H9 (cell line): ENCODE results near the gene ZC3HAV1L. TPM values are rescaled to one million over a fixed set of nuclear protein-coding genes. Genes with fewer than 3 reads are reported as not detected.

ENCODE experiments used
- DNase-seq: peaks from one replicate; pipeline ENCODE4 v3.0.0-alpha.2; 2017
- H2AFZ ChIP-seq: one replicate; pipeline ENCODE4 v1.6.1; 2013; ENCODE audit warnings: mild to moderate bottlenecking, low read length, control low read depth, moderate library complexity
- H2AK5ac ChIP-seq: 2 replicates; pipeline ENCODE4 v1.6.1; 2013; ENCODE audit warnings: low read length, control low read depth, mixed read lengths; ENCODE audit not compliant: insufficient read length
- H2BK120ac ChIP-seq: one replicate; pipeline ENCODE4 v1.6.1; 2013; ENCODE audit warnings: low read depth, mild to moderate bottlenecking, low read length, control low read depth, inconsistent platforms; ENCODE audit not compliant: poor library complexity, severe bottlenecking
- H2BK12ac ChIP-seq: 2 replicates; pipeline ENCODE4 v1.6.1; 2013; ENCODE audit warnings: low read length, control low read depth, mixed read lengths, low read depth; ENCODE audit not compliant: insufficient read length
- H2BK15ac ChIP-seq: 2 replicates; pipeline ENCODE4 v1.6.1; 2013; ENCODE audit warnings: low read depth, low read length, control low read depth
- H2BK20ac ChIP-seq: one replicate; pipeline ENCODE4 v1.6.1; 2013; ENCODE audit warnings: low read depth, mild to moderate bottlenecking, low read length, control low read depth, inconsistent platforms; ENCODE audit not compliant: poor library complexity, severe bottlenecking
- H2BK5ac ChIP-seq: 2 replicates; pipeline ENCODE4 v1.6.1; 2013; ENCODE audit warnings: low read length, control low read depth, mixed read lengths; ENCODE audit not compliant: insufficient read length
- H3K14ac ChIP-seq: 2 replicates; pipeline ENCODE4 v1.6.1; 2013; ENCODE audit warnings: low read length, control low read depth; ENCODE audit not compliant: insufficient read depth
- H3K18ac ChIP-seq: 2 replicates; pipeline ENCODE4 v1.6.1; 2013; ENCODE audit warnings: low read depth, mild to moderate bottlenecking, mixed read lengths, low read length, control low read depth; ENCODE audit not compliant: insufficient read length
- H3K23ac ChIP-seq: 2 replicates; pipeline ENCODE4 v1.6.1; 2013; ENCODE audit warnings: low read length, control low read depth, mixed read lengths, low read depth; ENCODE audit not compliant: insufficient read length
- H3K23me2 ChIP-seq: 2 replicates; pipeline ENCODE4 v1.6.1; 2013; ENCODE audit warnings: low read depth, mild to moderate bottlenecking, mixed read lengths, low read length, control low read depth; ENCODE audit not compliant: insufficient read length, poor library complexity, severe bottlenecking
- H3K27ac ChIP-seq: 2 replicates; pipeline ENCODE4 v1.5.1; 2013; ENCODE audit warnings: low read length, control low read depth, mixed read lengths, low read depth; ENCODE audit not compliant: insufficient read length
- H3K27me3 ChIP-seq: 2 replicates; pipeline ENCODE4 v1.6.1; 2013; ENCODE audit warnings: low read length, control low read depth, inconsistent platforms; ENCODE audit not compliant: insufficient read depth
- H3K4ac ChIP-seq: 2 replicates; pipeline ENCODE4 v1.6.1; 2013; ENCODE audit warnings: low read depth, mild to moderate bottlenecking, control low read depth, inconsistent platforms, low read length, moderate library complexity
- H3K4me1 ChIP-seq: 2 replicates; pipeline ENCODE4 v1.6.1; 2013; ENCODE audit warnings: low read length, control low read depth, inconsistent platforms; ENCODE audit not compliant: insufficient read depth
- H3K4me2 ChIP-seq: 2 replicates; pipeline ENCODE4 v1.6.1; 2013; ENCODE audit warnings: low read length, control low read depth, mixed read lengths; ENCODE audit not compliant: insufficient read length, insufficient read depth
- H3K56ac ChIP-seq: 2 replicates; pipeline ENCODE4 v1.6.1; 2013; ENCODE audit warnings: low read depth, mild to moderate bottlenecking, mixed read lengths, low read length, control low read depth; ENCODE audit not compliant: insufficient read length
- H3K79me1 ChIP-seq: 2 replicates; pipeline ENCODE4 v1.6.1; 2013; ENCODE audit warnings: low read depth, mild to moderate bottlenecking, moderate library complexity, low read length, control low read depth, inconsistent platforms; ENCODE audit not compliant: insufficient read depth, poor library complexity, severe bottlenecking
- H3K79me2 ChIP-seq: 2 replicates; pipeline ENCODE4 v1.6.1; 2013; ENCODE audit warnings: low read length, control low read depth, inconsistent platforms; ENCODE audit not compliant: insufficient read depth
- H3K9ac ChIP-seq: 2 replicates; pipeline ENCODE4 v1.6.1; 2013; ENCODE audit warnings: low read length, control low read depth, mixed read lengths; ENCODE audit not compliant: insufficient read length; ENCODE audit errors: extremely low read depth
- H3K9me3 ChIP-seq: one replicate; pipeline ENCODE4 v1.6.1; 2013; ENCODE audit warnings: low read depth, low read length, inconsistent platforms; ENCODE audit not compliant: control insufficient read depth
- H3T11ph ChIP-seq: one replicate; pipeline ENCODE4 v1.6.1; 2013; ENCODE audit warnings: mild to moderate bottlenecking, low read length, control low read depth, inconsistent platforms
- H4K20me1 ChIP-seq: one replicate; pipeline ENCODE4 v1.6.1; 2013; ENCODE audit not compliant: control insufficient read depth, insufficient read length, insufficient read depth
- H4K5ac ChIP-seq: 2 replicates; pipeline ENCODE4 v1.6.1; 2013; ENCODE audit warnings: low read depth, mild to moderate bottlenecking, mixed read lengths, low read length, control low read depth; ENCODE audit not compliant: insufficient read length
- H4K8ac ChIP-seq: replicated peaks from 2 replicates; pipeline ENCODE4 v1.6.1; 2013; ENCODE audit warnings: low read length, control low read depth, mixed read lengths, low read depth; ENCODE audit not compliant: insufficient read length
- H4K91ac ChIP-seq: 2 replicates; pipeline ENCODE4 v1.6.1; 2013; ENCODE audit warnings: low read depth, mild to moderate bottlenecking, moderate library complexity, mixed read lengths, low read length, control low read depth; ENCODE audit not compliant: insufficient read length
- H3K27ac Mint-ChIP-seq, 3 experiments: 2 replicates in 2 of 3; 3 replicates in 1 of 3; pipeline ENCODE4 v1.8.0; 2020 to 2021; ENCODE audit warnings: mixed read lengths in 3 of 3, mild to moderate bottlenecking in 1 of 3, moderate library complexity in 1 of 3
- H3K27me3 Mint-ChIP-seq: 2 replicates; pipeline ENCODE4 v1.8.0; 2021; ENCODE audit warnings: low read depth, mild to moderate bottlenecking, moderate library complexity, mixed read lengths
- H3K36me3 Mint-ChIP-seq, 3 experiments: 2 replicates in 2 of 3; 3 replicates in 1 of 3; pipeline ENCODE4 v1.8.0; 2020 to 2021; ENCODE audit warnings: low read depth in 3 of 3, mixed read lengths in 3 of 3; ENCODE audit not compliant: insufficient read depth in 1 of 3
- H3K4me1 Mint-ChIP-seq, 2 experiments: 2 replicates each; pipeline ENCODE4 v1.8.0; 2020; ENCODE audit warnings: mixed read lengths in 2 of 2
- H3K4me3 Mint-ChIP-seq, 2 experiments: 2 replicates in 1 of 2; 3 replicates in 1 of 2; pipeline ENCODE4 v1.8.0; 2020 to 2021; ENCODE audit warnings: mild to moderate bottlenecking in 2 of 2, mixed read lengths in 2 of 2, moderate library complexity in 1 of 2
- H3K9me3 Mint-ChIP-seq, 2 experiments: 2 replicates in 1 of 2; 3 replicates in 1 of 2; pipeline ENCODE4 v1.8.0; 2020; ENCODE audit warnings: mild to moderate bottlenecking in 2 of 2, mixed read lengths in 2 of 2, moderate library complexity in 1 of 2
- CTCF ChIP-seq: fragments of 200-600 bp; sonication (generic); conservative IDR thresholded peaks from 3 replicates; pipeline ENCODE4 v1.8.0; 2021; ENCODE audit warnings: antibody characterized with exemption, mild to moderate bottlenecking
- WGBS: extraction: QIAGEN DNeasy Blood & Tissue Kit; methylation state at CpG from one replicate; pipeline ENCODE4 v1.1.7; 2013; ENCODE audit warnings: missing lambda C conversion rate, low lambda C conversion rate, mixed read lengths; ENCODE audit not compliant: insufficient read length; ENCODE audit errors: extremely low coverage; 5-methylcytosine and 5-hydroxymethylcytosine counted together
- total RNA-seq: library from RNA; stranded (reverse); gene quantifications from 2 replicates; pipeline ENCODE4 v1.2.1, GENCODE V29; 2021

Gene ZC3HAV1L
- total RNA-seq, 1 experiment from 2014 or later, result not detected

- peaks cover 12 to 16% of the 10 kb centered on the region in 2 experiments for H3K4me1 Mint-ChIP-seq
- WGBS, result no CpG with 5 or more reads among the region's 2 CpGs
Measured at GRCh38 chr7:139038691-139039090, 2.8 kb upstream of the ZC3HAV1L start.

More at GRCh38 chr7:139038691-139039090, 2.8 kb upstream of the ZC3HAV1L start:
- H4K8ac ChIP-seq, result no peak overlapping the region
- no peak overlapping the region for H4K91ac ChIP-seq
- H3K56ac ChIP-seq, result no peak overlapping the region
- no peak overlapping the region for H3K27ac Mint-ChIP-seq
- H3K14ac ChIP-seq, result no peak overlapping the region
- H2BK120ac ChIP-seq, result no peak overlapping the region
- H2BK12ac ChIP-seq, result no peak overlapping the region
- no peaks in the 10 kb centered on the region for H3K79me2 ChIP-seq
- H4K20me1 ChIP-seq, result no peaks in the 10 kb centered on the region
- no peak overlapping the region for H3K27ac ChIP-seq
- H2AK5ac ChIP-seq, result no peak overlapping the region
- H2AFZ ChIP-seq, result no peak overlapping the region
- H2BK5ac ChIP-seq, result no peak overlapping the region
- H3K9ac ChIP-seq, result no peak overlapping the region
- H3K4me1 ChIP-seq, result peaks cover 2% of the 10 kb centered on the region; the same call in 1 of the 2 replicates
- no peaks in the 10 kb centered on the region for H3K27me3 ChIP-seq
- H3K4ac ChIP-seq, result no peak overlapping the region
- DNase-seq, result no peak
- no peak overlapping the region for H3K18ac ChIP-seq
- no peaks in the 10 kb centered on the region; a peak in 1 of 5 replicates for H3K9me3 Mint-ChIP-seq
- H3K9me3 ChIP-seq, result no peaks in the 10 kb centered on the region
- peaks cover 2% of the 10 kb centered on the region; the same call in 1 of the 2 replicates for H3K27me3 Mint-ChIP-seq
- H4K5ac ChIP-seq, result no peak overlapping the region
- H3K4me2 ChIP-seq, result no peak overlapping the region
- no peak overlapping the region for H2BK20ac ChIP-seq
- no peak overlapping the region for H3K4me3 Mint-ChIP-seq
- peaks cover 7% of the 10 kb centered on the region for H3K23me2 ChIP-seq
- H3K23ac ChIP-seq, result no peak overlapping the region
- H2BK15ac ChIP-seq, result no peak overlapping the region
- no peaks in the 10 kb centered on the region for H3K79me1 ChIP-seq
- no peak for TF ChIP-seq CTCF
- no peaks in the 10 kb centered on the region; a peak in 1 of 7 replicates for H3K36me3 Mint-ChIP-seq
- no peak overlapping the region for H3T11ph ChIP-seq
